ENCODE results near the gene SERPINA7. TPM values are rescaled to one million over a fixed set of nuclear protein-coding genes. Genes with fewer than 3 reads are reported as not detected.
"Not testable (repeated sequence)": the region's sequence is repeated elsewhere in the genome, so short reads cannot be mapped to it uniquely, and the experiment has no call there.

The SERPINA7 gene
- total and polyA plus RNA-seq, 10 of the 15 experiments (the other 5 are each of a cell fraction or from before 2014, with no cell fraction given): not detected

DNA sequence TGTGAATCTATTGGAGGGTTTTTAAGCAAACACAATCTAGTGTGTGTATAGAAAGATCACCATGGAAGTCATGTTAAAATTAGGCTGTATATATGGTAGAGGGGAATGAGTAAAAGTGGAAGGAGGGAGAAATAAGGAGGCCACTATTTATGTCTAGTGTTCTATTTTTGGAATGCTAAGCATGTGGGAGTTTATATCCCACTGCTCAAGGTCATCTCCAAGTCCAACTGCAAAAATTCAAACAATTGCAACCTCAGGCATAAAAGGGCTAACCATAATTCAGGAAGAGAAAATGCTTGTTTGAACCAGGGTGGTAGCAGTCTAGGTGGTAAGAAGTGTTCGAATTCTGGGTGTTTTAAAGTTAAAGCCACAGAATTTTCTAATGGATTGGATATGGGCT is 39.2 kb downstream of the SERPINA7 start:
- no peak for ATAC-seq
- Histone ChIP-seq H3K4me2 (ENCODE audit: control insufficient read depth, insufficient read depth) (no peak overlapping the region), H3K4me3 (no peak overlapping the region), H4K20me1 (ENCODE audit: control insufficient read depth, insufficient read depth) (no peaks in the 10 kb centered on the region), H2AFZ (ENCODE audit: control insufficient read depth, low read depth, low read length) (no peak overlapping the region), H3K27ac (ENCODE audit: control insufficient read depth, insufficient read depth) (no peak overlapping the region), H3K4me1 (ENCODE audit: control insufficient read depth, insufficient read depth, low read length) (no peaks in the 10 kb centered on the region), H3K79me2 (ENCODE audit: control insufficient read depth, insufficient read depth, low read length) (no peaks in the 10 kb centered on the region), H3K9ac (ENCODE audit: control insufficient read depth, insufficient read depth, low read length) (no peak overlapping the region), H3K27me3 (replicated peaks in 1 of 2; ENCODE audit: control insufficient read depth in 2 of 2, insufficient read depth in 2 of 2, low read length in 1 of 2) (no peaks in the 10 kb centered on the region), H3K36me3 (ENCODE audit: control insufficient read depth in 2 of 2, insufficient read depth in 2 of 2, low read length in 1 of 2) (no peaks in the 10 kb centered on the region), H3K9me3 (replicated peaks; ENCODE audit: control insufficient read depth, insufficient read depth, low read length) (no peaks in the 10 kb centered on the region)
- RAD21 ChIA-PET (ENCODE audit: unreplicated experiment): no interaction called here
- TF ChIP-seq POLR2A (IDR thresholded peaks at IDR 0.05; ENCODE audit: low read depth, low read length): no peak
- no peak for TF ChIP-seq RELA (IDR thresholded peaks at IDR 0.05; ENCODE audit: borderline replicate concordance, partially characterized antibody)
- TF ChIP-seq, protein P1, sequence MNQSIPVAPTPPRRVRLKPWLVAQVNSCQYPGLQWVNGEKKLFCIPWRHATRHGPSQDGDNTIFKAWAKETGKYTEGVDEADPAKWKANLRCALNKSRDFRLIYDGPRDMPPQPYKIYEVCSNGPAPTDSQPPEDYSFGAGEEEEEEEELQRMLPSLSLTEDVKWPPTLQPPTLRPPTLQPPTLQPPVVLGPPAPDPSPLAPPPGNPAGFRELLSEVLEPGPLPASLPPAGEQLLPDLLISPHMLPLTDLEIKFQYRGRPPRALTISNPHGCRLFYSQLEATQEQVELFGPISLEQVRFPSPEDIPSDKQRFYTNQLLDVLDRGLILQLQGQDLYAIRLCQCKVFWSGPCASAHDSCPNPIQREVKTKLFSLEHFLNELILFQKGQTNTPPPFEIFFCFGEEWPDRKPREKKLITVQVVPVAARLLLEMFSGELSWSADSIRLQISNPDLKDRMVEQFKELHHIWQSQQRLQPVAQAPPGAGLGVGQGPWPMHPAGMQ (IDR thresholded peaks at IDR 0.05; ENCODE audit: borderline replicate concordance): no peak
- TF ChIP-seq WRNIP1 (IDR thresholded peaks at IDR 0.05; ENCODE audit: borderline replicate concordance, low read depth, low read length): no peak
- no peak for TF ChIP-seq YBX1 (IDR thresholded peaks at IDR 0.05)
- no peak for TF ChIP-seq CBFB (IDR thresholded peaks at IDR 0.05; ENCODE audit: low read depth)
- TF ChIP-seq FOXK2 (IDR thresholded peaks at IDR 0.05): no peak
- TF ChIP-seq CREB1 (IDR thresholded peaks at IDR 0.05; ENCODE audit: low read depth): no peak
- no peak for TF ChIP-seq HDAC2 (IDR thresholded peaks at IDR 0.05)
- TF ChIP-seq ATF7 (IDR thresholded peaks at IDR 0.05; ENCODE audit: low read depth): no peak
- TF ChIP-seq ZNF217 (IDR thresholded peaks at IDR 0.05): no peak
- no peak for TF ChIP-seq GABPA (IDR thresholded peaks at IDR 0.05; ENCODE audit: low read depth)
- no peak for TF ChIP-seq STAT1 (conservative IDR thresholded peaks at IDR 0.05)
- TF ChIP-seq, protein P2, sequence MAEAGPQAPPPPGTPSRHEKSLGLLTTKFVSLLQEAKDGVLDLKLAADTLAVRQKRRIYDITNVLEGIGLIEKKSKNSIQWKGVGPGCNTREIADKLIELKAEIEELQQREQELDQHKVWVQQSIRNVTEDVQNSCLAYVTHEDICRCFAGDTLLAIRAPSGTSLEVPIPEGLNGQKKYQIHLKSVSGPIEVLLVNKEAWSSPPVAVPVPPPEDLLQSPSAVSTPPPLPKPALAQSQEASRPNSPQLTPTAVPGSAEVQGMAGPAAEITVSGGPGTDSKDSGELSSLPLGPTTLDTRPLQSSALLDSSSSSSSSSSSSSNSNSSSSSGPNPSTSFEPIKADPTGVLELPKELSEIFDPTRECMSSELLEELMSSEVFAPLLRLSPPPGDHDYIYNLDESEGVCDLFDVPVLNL (IDR thresholded peaks at IDR 0.05; ENCODE audit: low read depth, low read length): no peak
- no peak for TF ChIP-seq EGR1 (IDR thresholded peaks at IDR 0.05; ENCODE audit: borderline replicate concordance in 1 of 2, low read depth in 2 of 2, low read length in 2 of 2)
- 0% methylated on average over 1 of the region's 1 CpG for WGBS (ENCODE audit: insufficient coverage, insufficient replicate concordance, low lambda C conversion rate, missing lambda C conversion rate)
- SMC1A ChIA-PET (ENCODE audit: uncharacterized antibody, unreplicated experiment): no interaction called here
- in situ Hi-C loops (cut with MboI) (no loop called here), intact Hi-C loops (cut with micrococcal nuclease; ENCODE audit: unreplicated experiment) (no loop called here)
- FAIRE-seq: no peak
- POLR2A ChIA-PET: no interaction called here
- no TSS peak for BruUV-seq (replicated peaks)
- CTCF ChIA-PET: no interaction called here
- DNase-seq (ENCODE audit: low read depth, low spot score): no peak

DNA sequence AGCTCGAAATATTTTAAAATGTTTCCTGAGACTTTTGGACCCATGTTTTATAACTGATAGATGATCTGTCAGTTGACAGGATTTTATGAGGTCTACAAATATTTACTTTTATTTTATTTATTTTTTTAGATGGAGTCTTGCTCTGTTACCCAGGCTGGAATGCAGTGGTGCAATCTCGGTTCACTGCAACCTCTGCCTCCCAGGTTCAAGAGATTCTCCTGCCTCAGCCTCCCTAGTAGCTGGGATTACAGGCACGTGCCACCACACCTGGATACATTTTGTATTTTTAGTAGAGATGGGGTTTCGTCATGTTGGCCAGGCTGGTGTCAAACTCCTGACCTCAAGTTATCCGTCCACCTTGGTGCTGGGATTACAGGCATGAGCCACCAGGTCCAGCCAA is 50.0 kb downstream of the SERPINA7 start:
- SMC1A ChIA-PET (ENCODE audit: uncharacterized antibody, unreplicated experiment); ATAC-seq: not testable (repeated sequence)

More for the DNA sequence above, 50.0 kb downstream of the SERPINA7 start:
- FAIRE-seq; H4K20me1 ChIP-seq (ENCODE audit: control insufficient read depth, insufficient read depth); in situ Hi-C loops (cut with MboI); intact Hi-C loops (cut with micrococcal nuclease; ENCODE audit: unreplicated experiment); H3K27me3 ChIP-seq (replicated peaks in 1 of 2; ENCODE audit: control insufficient read depth in 2 of 2, insufficient read depth in 2 of 2, low read length in 1 of 2); RAD21 ChIA-PET (ENCODE audit: unreplicated experiment); H3K27ac ChIP-seq (ENCODE audit: control insufficient read depth, insufficient read depth); POLR2A ChIA-PET; H3K9me3 ChIP-seq (replicated peaks; ENCODE audit: control insufficient read depth, insufficient read depth, low read length); H3K4me3 ChIP-seq; H3K79me2 ChIP-seq (ENCODE audit: control insufficient read depth, insufficient read depth, low read length); H3K9ac ChIP-seq (ENCODE audit: control insufficient read depth, insufficient read depth, low read length); H2AFZ ChIP-seq (ENCODE audit: control insufficient read depth, low read depth, low read length); H3K36me3 ChIP-seq (ENCODE audit: control insufficient read depth in 2 of 2, insufficient read depth in 2 of 2, low read length in 1 of 2); DNase-seq (ENCODE audit: low read depth, low spot score); BruUV-seq (replicated peaks); H3K4me2 ChIP-seq (ENCODE audit: control insufficient read depth, insufficient read depth); H3K4me1 ChIP-seq (ENCODE audit: control insufficient read depth, insufficient read depth, low read length): not testable (repeated sequence)
- CTCF ChIA-PET: interaction anchor here (0.6 kb wide), 1 partner anchor 10 kb away, joined by 4 read pairs; no protein-coding TSS in a partner anchor
- 0% methylated on average over 5 of the region's 5 CpGs for WGBS (ENCODE audit: insufficient coverage, insufficient replicate concordance, low lambda C conversion rate, missing lambda C conversion rate)
